ENCODE data around the gene ANXA6.

The ANXA6 gene

GRCh38 chr5:151058891-151059489 is 98.6 kb downstream of the ANXA6 start:
- in situ Hi-C loops (cut with HindIII; ENCODE audit: low sequenced_read_pairs), result no loop called here
- TF ChIP-seq CTCF (IDR thresholded peaks at IDR 0.05; ENCODE audit: low read depth, low read length), result no peak
- DNase-seq (ENCODE audit: low read depth, low spot score), result no peak
- no peak overlapping the region for H3K4me3 ChIP-seq (ENCODE audit: low read depth, low read length)

DNA sequence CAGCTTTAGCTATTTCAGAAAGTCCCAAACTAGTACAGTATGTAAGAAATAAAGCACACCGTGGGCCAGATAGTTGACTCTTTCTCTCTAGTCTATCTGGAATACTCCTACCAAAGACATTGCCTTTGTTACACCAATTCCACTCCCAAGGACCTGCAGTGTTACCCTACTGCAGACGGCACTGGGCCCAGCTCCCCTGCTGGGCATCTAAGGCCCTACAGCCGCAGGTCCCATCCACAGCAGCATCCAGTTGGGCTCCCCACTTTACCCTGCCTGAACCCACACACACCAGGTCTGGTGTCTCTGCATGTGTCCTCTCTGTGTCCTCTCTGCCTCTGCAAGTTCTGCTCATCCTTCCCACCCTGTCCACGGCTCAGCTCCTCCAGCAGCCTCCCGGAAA is 99.3 kb downstream of the ANXA6 start:
- TF ChIP-seq CTCF (IDR thresholded peaks at IDR 0.05; ENCODE audit: low read depth, low read length), result peak; percentile 23
- in situ Hi-C loops (cut with HindIII; ENCODE audit: low sequenced_read_pairs), result no loop called here
- DNase-seq (ENCODE audit: low read depth, low spot score), result no peak
- no peak overlapping the region for H3K4me3 ChIP-seq (ENCODE audit: low read depth, low read length)

DNA sequence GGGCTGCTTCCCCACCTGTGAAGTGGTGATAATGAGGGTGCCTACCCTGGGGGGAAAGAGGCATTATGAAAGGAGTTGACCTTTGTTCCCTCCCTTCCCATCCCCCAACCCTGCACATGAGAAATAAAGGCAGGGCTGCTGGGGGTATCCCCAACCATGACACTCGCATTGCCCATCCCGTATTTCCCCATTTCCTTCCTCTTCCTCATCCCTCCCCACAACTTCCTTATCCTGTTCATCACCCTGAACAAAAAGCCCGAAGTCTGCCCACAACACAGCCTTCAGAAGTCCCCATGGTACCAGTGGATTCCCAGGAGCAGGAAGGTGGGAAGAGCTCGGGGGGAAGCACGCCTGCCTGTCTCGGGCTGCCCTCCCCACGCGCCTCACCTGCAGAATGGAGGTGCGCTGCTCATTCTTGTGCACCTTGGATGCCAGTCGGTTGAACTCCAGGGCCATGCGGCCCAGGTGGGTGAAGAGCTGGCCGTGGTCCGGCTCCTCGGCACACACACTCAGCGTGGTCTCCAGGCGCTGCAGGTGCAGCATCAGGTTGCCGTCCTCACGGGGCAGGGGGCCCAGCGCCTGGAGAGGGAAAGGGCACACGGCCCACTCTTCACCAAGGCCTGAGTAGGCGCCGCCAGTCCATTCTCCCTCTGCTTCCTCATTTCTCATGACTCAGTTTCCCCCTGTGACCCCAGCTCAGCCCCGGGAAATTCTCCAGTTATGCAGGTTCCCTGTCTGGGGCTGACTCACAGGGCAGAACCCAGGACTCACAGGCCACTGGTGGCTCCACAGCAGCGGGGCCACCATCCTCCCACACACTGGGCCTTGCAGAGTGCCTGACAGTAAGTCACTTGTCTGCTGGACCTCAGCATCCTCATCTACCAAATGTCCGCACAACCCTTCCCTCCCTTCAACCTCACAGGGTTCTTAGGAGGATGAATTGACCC is 100.9 kb downstream of the ANXA6 start:
- in situ Hi-C loops (cut with HindIII; ENCODE audit: low sequenced_read_pairs), result no loop called here
- TF ChIP-seq CTCF (IDR thresholded peaks at IDR 0.05; ENCODE audit: low read depth, low read length), result no peak
- DNase-seq (ENCODE audit: low read depth, low spot score), result no peak
- no peak overlapping the region for H3K4me3 ChIP-seq (ENCODE audit: low read depth, low read length)

DNA sequence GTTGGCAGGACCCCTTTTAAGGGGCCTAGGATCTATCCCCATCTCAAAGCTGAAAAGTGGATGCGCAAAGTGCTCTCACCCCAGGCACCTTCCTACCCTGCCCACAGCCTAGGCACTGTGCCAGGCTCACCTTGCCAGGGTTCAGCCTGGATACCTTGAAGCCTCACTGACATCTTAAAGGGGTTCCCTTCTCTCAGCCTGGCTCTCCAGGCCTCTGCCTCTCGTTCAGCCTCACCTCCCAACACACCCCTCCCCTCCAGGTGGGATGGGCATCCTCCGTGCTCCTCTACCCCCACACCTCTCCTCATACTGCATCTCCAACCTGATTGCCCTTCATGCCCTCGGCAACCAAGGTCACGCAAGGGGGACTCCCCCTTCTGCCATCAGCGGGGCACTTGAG is 102.2 kb downstream of the ANXA6 start:
- in situ Hi-C loops (cut with HindIII; ENCODE audit: low sequenced_read_pairs), result no loop called here
- no peak overlapping the region for H3K4me3 ChIP-seq (ENCODE audit: low read depth, low read length)
- no peak for TF ChIP-seq CTCF (IDR thresholded peaks at IDR 0.05; ENCODE audit: low read depth, low read length)
- DNase-seq (ENCODE audit: low read depth, low spot score), result no peak

- H3K4me3 ChIP-seq (ENCODE audit: low read depth, low read length), result no peak overlapping the region
- TF ChIP-seq CTCF (IDR thresholded peaks at IDR 0.05; ENCODE audit: low read depth, low read length), result no peak
- DNase-seq (ENCODE audit: low read depth, low spot score), result no peak
- in situ Hi-C loops (cut with HindIII; ENCODE audit: low sequenced_read_pairs), result no loop called here
These were observed 102.9 kb downstream of the ANXA6 start for GRCh38 chr5:151054709-151055108.

- no peak for TF ChIP-seq CTCF (IDR thresholded peaks at IDR 0.05; ENCODE audit: low read depth, low read length)
- H3K4me3 ChIP-seq (ENCODE audit: low read depth, low read length), result no peak overlapping the region
- DNase-seq (ENCODE audit: low read depth, low spot score), result no peak
- in situ Hi-C loops (cut with HindIII; ENCODE audit: low sequenced_read_pairs), result no loop called here
These were observed 103.7 kb downstream of the ANXA6 start for GRCh38 chr5:151053796-151054462.
